ENCODE data around the gene PGRMC1. TPM values are rescaled to one million over a fixed set of nuclear protein-coding genes. Genes with fewer than 3 reads are reported as not detected.
"Not testable (repeated sequence)": the region's sequence is repeated elsewhere in the genome, so short reads cannot be mapped to it uniquely, and the experiment has no call there.

Gene PGRMC1
- total RNA-seq, 1 experiment from 2014 or later = 126 TPM

- BruUV-seq (replicated peaks) = no TSS peak
- peaks cover 27% of the 10 kb centered on the region for H3K27me3 Mint-ChIP-seq (ENCODE audit: unreplicated experiment)
- TF ChIP-seq, protein P1, sequence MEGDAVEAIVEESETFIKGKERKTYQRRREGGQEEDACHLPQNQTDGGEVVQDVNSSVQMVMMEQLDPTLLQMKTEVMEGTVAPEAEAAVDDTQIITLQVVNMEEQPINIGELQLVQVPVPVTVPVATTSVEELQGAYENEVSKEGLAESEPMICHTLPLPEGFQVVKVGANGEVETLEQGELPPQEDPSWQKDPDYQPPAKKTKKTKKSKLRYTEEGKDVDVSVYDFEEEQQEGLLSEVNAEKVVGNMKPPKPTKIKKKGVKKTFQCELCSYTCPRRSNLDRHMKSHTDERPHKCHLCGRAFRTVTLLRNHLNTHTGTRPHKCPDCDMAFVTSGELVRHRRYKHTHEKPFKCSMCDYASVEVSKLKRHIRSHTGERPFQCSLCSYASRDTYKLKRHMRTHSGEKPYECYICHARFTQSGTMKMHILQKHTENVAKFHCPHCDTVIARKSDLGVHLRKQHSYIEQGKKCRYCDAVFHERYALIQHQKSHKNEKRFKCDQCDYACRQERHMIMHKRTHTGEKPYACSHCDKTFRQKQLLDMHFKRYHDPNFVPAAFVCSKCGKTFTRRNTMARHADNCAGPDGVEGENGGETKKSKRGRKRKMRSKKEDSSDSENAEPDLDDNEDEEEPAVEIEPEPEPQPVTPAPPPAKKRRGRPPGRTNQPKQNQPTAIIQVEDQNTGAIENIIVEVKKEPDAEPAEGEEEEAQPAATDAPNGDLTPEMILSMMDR (IDR thresholded peaks at IDR 0.05; ENCODE audit: unreplicated experiment) = no peak
- no peak overlapping the region for H3K4me3 Mint-ChIP-seq (ENCODE audit: low read depth, unreplicated experiment)
- no peaks in the 10 kb centered on the region for H3K9me3 Mint-ChIP-seq (ENCODE audit: low read depth, unreplicated experiment)
- intact Hi-C loops (cut with micrococcal nuclease; ENCODE audit: unreplicated experiment) = no loop called here
- H3K36me3 Mint-ChIP-seq (ENCODE audit: insufficient read depth, unreplicated experiment) = no peaks in the 10 kb centered on the region
- no peaks in the 10 kb centered on the region for H3K4me1 Mint-ChIP-seq (ENCODE audit: low read depth, unreplicated experiment)
- CTCF ChIA-PET = no interaction called here
- no peak overlapping the region for H3K27ac Mint-ChIP-seq (ENCODE audit: unreplicated experiment)
- peak; percentile 2 for DNase-seq
Observed at GRCh38 chrX:119273420-119274192, 37.5 kb downstream of the PGRMC1 start.

DNA sequence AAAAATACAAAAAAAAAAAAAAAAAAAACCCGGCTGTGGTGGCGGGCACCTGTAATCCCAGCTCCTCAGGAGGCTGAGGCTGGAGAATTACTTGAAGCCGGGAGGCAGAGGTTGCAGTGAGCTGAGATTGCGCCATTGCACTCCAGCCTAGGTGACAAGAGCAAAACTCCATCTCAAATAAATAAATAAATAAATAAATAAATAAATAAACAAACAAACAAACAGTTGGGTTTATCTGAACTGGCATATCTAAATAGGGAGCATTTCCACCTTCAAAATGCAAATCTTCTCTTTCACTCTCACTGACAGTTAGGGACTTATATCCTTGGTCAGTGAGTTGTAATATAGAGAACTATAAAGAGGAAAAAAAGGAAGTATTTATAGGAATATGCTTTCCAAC, 46.3 kb downstream of the PGRMC1 start:
- CTCF ChIA-PET = interaction anchor here (0.7 to 1.1 kb wide), 2 partner anchors 230 to 963 kb away, joined by 3 to 4 read pairs; no protein-coding TSS in a partner anchor

GRCh38 chrX:119288890-119289393, 52.9 kb downstream of the PGRMC1 start:
- BruUV-seq (replicated peaks) = no TSS peak
- Mint-ChIP-seq H3K4me1 (ENCODE audit: low read depth, unreplicated experiment) (no peaks in the 10 kb centered on the region), H3K27ac (ENCODE audit: unreplicated experiment) (no peak overlapping the region), H3K36me3 (ENCODE audit: insufficient read depth, unreplicated experiment) (no peaks in the 10 kb centered on the region), H3K4me3 (ENCODE audit: low read depth, unreplicated experiment) (no peak overlapping the region), H3K9me3 (ENCODE audit: low read depth, unreplicated experiment) (no peaks in the 10 kb centered on the region), H3K27me3 (ENCODE audit: unreplicated experiment) (peaks cover 32% of the 10 kb centered on the region)
- TF ChIP-seq, protein P1 (IDR thresholded peaks at IDR 0.05; ENCODE audit: unreplicated experiment) = no peak
- no peak for DNase-seq
- CTCF ChIA-PET = interaction anchor here (1.3 kb wide), 1 partner anchor 8 kb away, joined by 3 read pairs; no protein-coding TSS in a partner anchor
- intact Hi-C loops (cut with micrococcal nuclease; ENCODE audit: unreplicated experiment) = no loop called here

More for the DNA sequence above, 46.3 kb downstream of the PGRMC1 start:
- H3K27me3 Mint-ChIP-seq (ENCODE audit: unreplicated experiment) = peaks cover 23% of the 10 kb centered on the region
- H3K36me3 Mint-ChIP-seq (ENCODE audit: insufficient read depth, unreplicated experiment); BruUV-seq (replicated peaks); H3K4me1 Mint-ChIP-seq (ENCODE audit: low read depth, unreplicated experiment); H3K4me3 Mint-ChIP-seq (ENCODE audit: low read depth, unreplicated experiment); H3K9me3 Mint-ChIP-seq (ENCODE audit: low read depth, unreplicated experiment); intact Hi-C loops (cut with micrococcal nuclease; ENCODE audit: unreplicated experiment); DNase-seq; H3K27ac Mint-ChIP-seq (ENCODE audit: unreplicated experiment): not testable (repeated sequence)

DNA sequence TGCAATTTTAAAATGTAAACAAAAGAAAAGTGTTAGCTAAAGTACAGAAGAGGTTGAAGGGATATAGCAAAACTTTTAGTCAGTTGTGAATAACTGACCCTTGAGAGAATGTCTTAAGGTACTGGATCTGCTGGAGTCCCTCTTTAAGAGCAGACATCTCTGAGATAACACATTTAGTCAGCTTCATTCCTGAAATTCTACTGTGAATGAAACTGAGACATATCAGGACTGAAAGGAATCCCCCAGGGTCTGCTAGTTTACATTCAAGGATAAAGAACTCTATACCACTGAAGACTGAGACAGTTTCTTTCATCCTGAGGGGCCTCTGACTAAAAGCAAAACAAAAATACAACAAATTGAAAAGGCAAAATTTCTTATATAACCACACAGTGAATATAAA, 54.4 kb downstream of the PGRMC1 start:
- H3K27ac Mint-ChIP-seq (ENCODE audit: unreplicated experiment) = no peak overlapping the region
- TF ChIP-seq, protein P1 (IDR thresholded peaks at IDR 0.05; ENCODE audit: unreplicated experiment) = no peak
- peaks cover 32% of the 10 kb centered on the region for H3K27me3 Mint-ChIP-seq (ENCODE audit: unreplicated experiment)
- H3K9me3 Mint-ChIP-seq (ENCODE audit: low read depth, unreplicated experiment) = no peaks in the 10 kb centered on the region
- no TSS peak for BruUV-seq (replicated peaks)
- intact Hi-C loops (cut with micrococcal nuclease; ENCODE audit: unreplicated experiment) = no loop called here
- H3K4me1 Mint-ChIP-seq (ENCODE audit: low read depth, unreplicated experiment) = no peaks in the 10 kb centered on the region
- CTCF ChIA-PET = interaction anchor here (0.6 kb wide), 1 partner anchor 337 kb away, joined by 6 read pairs; no protein-coding TSS in a partner anchor
- no peaks in the 10 kb centered on the region for H3K36me3 Mint-ChIP-seq (ENCODE audit: insufficient read depth, unreplicated experiment)
- H3K4me3 Mint-ChIP-seq (ENCODE audit: low read depth, unreplicated experiment) = no peak overlapping the region
- no peak for DNase-seq

DNA sequence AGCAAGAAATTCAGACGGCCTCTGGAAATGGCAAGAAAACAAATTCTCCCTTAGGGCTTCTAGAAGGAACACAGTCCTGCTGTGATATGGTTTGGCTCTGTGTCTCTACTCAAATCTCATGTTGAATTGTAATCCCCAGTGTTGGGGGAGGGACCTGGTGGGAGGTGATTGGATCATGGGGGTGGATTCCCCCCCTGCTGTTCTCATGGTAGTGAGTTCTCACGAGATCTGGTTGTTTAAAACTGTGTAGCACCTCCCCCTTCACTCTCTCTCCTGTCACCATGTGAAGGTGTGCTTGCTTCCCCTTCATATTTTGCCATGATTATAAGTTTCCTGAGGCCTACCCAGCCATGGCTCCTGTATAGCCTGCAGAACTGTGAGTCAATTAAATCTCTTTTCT, 55.2 kb downstream of the PGRMC1 start:
- DNase-seq; intact Hi-C loops (cut with micrococcal nuclease; ENCODE audit: unreplicated experiment); BruUV-seq (replicated peaks); H3K27ac Mint-ChIP-seq (ENCODE audit: unreplicated experiment); H3K9me3 Mint-ChIP-seq (ENCODE audit: low read depth, unreplicated experiment); CTCF ChIA-PET; H3K36me3 Mint-ChIP-seq (ENCODE audit: insufficient read depth, unreplicated experiment); H3K4me3 Mint-ChIP-seq (ENCODE audit: low read depth, unreplicated experiment); H3K4me1 Mint-ChIP-seq (ENCODE audit: low read depth, unreplicated experiment): not testable (repeated sequence)
- peaks cover 32% of the 10 kb centered on the region for H3K27me3 Mint-ChIP-seq (ENCODE audit: unreplicated experiment)

All from Calu3 (cell line).